LNCAP (cell line): ENCODE measurements around the gene ICA1.

Experiments used
- CTCF ChIP-seq: fragments of 450-650 bp; IDR thresholded peaks from 2 replicates; pipeline ENCODE4 v1.5.1; 2017; ENCODE audit warnings: mild to moderate bottlenecking

ICA1 gene

GRCh38 chr7:8259586-8260222 lies 2.3 kb downstream of the ICA1 start:
- no peak for TF ChIP-seq CTCF

- no peak for TF ChIP-seq CTCF
Measured at GRCh38 chr7:8258734-8259133, 3.2 kb downstream of the ICA1 start.

- TF ChIP-seq CTCF: no peak
Measured at GRCh38 chr7:8258166-8258565, 3.8 kb downstream of the ICA1 start.

- no peak for TF ChIP-seq CTCF
Measured at GRCh38 chr7:8255680-8256655, 6.0 kb downstream of the ICA1 start.

GRCh38 chr7:8254667-8255066 lies 7.3 kb downstream of the ICA1 start:
- TF ChIP-seq CTCF: no peak

GRCh38 chr7:8254215-8254614 lies 7.8 kb downstream of the ICA1 start:
- TF ChIP-seq CTCF: no peak

- TF ChIP-seq CTCF: no peak
Measured at GRCh38 chr7:8251195-8251594, 10.8 kb downstream of the ICA1 start.
